ENCODE data around the gene DHX40.

The DHX40 gene

DNA sequence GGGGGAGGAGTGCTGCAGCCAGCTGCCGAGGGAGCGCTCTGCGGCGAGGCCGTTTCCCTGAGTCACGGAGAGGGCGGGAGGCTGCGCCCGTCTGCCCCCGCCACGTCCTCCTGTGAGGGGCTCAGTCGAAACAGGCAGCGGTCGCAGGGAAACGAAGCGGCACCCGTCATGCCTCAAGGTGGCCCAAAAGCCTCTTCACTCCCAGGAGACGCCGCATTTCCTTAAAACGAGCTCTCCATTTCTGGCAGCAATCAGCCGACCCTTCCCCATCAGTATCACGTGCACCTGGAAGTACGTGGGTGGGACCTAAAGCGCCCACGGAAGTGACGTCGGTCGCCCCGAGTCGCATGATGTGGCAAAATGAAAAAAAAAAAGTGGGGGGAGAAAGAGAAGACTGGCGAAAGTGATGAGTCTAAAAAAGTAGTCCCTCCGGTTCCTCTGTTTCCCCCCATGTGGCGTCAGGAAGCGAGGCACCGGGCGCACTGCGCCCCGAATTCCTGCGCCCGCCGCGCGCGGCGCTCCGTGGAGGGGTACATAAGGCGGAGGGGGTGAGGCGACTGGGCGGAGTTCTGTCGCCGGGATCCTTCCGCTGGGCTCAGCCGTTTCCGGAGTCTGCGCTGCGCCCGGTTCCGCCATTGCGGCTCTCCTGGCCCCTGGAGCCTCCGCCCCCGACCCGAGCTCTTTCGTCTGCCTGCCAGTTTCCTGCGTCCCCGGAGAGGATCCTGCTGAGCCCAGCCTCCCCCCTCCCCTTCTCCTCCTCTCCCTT, 54.1 kb downstream of the DHX40 start, which contains the start of gene CLTC:
Gene CLTC (plus strand): TSS at position 598 of the 766 bp plus-strand sequence. CDS start 237 bp downstream, outside the sequence.
- H3K4me3 ChIP-seq (replicated peaks in 1 of 2; ENCODE audit: low read depth in 2 of 2, low read length in 2 of 2), result peak within 1 kb of the TSS; percentile 97 to 98
- TF ChIP-seq, protein P1, sequence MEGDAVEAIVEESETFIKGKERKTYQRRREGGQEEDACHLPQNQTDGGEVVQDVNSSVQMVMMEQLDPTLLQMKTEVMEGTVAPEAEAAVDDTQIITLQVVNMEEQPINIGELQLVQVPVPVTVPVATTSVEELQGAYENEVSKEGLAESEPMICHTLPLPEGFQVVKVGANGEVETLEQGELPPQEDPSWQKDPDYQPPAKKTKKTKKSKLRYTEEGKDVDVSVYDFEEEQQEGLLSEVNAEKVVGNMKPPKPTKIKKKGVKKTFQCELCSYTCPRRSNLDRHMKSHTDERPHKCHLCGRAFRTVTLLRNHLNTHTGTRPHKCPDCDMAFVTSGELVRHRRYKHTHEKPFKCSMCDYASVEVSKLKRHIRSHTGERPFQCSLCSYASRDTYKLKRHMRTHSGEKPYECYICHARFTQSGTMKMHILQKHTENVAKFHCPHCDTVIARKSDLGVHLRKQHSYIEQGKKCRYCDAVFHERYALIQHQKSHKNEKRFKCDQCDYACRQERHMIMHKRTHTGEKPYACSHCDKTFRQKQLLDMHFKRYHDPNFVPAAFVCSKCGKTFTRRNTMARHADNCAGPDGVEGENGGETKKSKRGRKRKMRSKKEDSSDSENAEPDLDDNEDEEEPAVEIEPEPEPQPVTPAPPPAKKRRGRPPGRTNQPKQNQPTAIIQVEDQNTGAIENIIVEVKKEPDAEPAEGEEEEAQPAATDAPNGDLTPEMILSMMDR (IDR thresholded peaks at IDR 0.05; ENCODE audit: low read depth, low read length), result no peak

DNA sequence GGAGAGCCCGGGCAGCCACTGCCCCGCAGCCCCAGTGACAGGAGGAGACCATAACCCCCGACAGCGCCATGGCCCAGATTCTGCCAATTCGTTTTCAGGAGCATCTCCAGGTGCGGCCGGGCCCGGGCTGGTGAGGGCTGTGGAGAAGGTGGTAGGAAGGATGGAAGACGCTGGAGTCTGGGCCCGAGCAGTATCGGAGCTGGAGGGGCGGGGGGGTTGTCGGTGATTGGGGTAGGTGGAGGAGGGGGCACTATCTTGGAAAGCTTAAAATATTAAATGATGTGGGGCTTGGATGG, 54.6 kb downstream of the DHX40 start:
- no peak for DNase-seq (ENCODE audit: low read depth in 2 of 2)
- peak overlapping the region; percentile 97 to 98 for H3K4me3 ChIP-seq (replicated peaks in 1 of 2; ENCODE audit: low read depth in 2 of 2, low read length in 2 of 2)
- TF ChIP-seq, protein P1 (IDR thresholded peaks at IDR 0.05; ENCODE audit: low read depth, low read length), result no peak

More for the DNA sequence above, 54.1 kb downstream of the DHX40 start, which contains the start of gene CLTC:
- DNase-seq (ENCODE audit: low read depth in 2 of 2), result peak; percentile 99

DNA sequence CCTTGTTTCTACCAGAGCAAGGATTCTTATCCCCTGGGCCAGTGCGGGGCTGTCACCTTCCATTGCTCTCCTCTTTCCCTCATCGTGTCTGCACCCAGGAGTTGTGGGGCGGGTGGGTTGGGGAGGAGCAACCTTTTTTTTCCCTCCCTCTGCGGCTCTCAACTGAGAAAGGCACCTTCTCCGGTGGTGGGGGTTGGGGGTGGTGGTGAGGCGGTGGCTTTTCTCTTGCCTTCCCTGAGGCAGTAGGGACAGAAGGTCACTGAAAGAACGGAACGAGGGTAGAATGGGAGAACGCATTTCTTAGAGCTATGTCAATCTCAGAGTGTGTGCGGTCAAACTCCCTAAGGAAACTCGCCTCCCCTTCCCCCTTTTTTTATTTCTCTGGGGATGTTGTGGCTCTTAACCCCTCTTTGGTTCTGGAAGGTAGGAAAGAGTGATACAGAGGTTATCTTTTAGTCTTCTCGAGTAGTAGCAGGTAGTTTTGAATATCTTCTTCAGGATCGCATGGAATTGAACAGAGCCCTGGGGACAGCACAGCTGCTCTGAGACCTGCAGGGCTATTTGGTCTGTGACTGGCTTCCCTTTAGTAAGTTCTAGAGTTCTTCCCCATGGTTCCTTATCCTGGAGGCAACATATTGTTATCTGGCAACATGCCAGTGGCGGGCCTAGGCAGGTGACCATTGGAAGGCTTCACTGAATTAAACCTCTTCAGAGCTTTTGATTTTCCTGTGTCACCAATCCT, 55.3 kb downstream of the DHX40 start:
- TF ChIP-seq, protein P1 (IDR thresholded peaks at IDR 0.05; ENCODE audit: low read depth, low read length), result no peak
- peak; percentile 35 to 43 for DNase-seq (ENCODE audit: low read depth in 2 of 2)
- peak overlapping the region; percentile 97 to 98 for H3K4me3 ChIP-seq (replicated peaks in 1 of 2; ENCODE audit: low read depth in 2 of 2, low read length in 2 of 2)

DNA sequence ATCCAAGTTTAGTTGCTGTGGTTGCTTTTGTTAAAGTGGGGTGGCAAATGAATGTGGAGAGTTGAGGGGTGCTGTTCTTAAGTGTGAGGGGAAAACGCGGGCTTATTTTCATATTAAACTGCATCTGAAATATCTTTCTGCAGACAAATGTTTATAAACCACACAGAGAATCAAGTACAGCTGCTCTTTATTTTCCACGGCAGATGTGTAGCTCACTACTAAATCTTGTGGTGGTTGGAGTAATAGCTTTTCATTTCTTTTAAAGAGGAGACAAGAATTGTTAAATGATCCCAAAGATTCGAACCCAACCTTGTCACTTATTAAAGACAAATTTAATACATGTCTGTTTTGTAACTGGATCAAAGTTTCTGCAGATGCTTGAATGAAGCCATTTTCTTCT, 56.4 kb downstream of the DHX40 start:
- DNase-seq (ENCODE audit: low read depth in 2 of 2), result no peak
- peak overlapping the region; percentile 97 to 98 for H3K4me3 ChIP-seq (replicated peaks in 1 of 2; ENCODE audit: low read depth in 2 of 2, low read length in 2 of 2)
- TF ChIP-seq, protein P1 (IDR thresholded peaks at IDR 0.05; ENCODE audit: low read depth, low read length), result no peak

DNA sequence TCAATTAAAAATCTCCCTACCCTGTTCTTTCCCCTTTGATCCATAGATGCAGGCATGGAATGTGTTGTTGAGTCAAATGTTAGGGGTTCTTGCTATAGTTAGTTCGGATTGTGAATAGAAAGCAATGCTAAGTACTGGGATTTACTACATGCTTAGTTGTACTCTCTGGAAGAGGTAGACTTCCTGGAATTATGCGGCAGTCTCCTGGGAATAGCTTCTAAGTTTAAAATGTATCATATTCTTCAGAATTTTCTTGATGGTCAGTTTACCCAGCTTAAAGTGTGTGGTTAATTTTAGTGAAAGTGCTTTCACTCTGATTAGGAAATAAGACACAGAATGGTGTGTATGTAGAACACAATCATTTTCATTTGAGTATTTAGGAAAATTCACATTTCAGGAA, 57.7 kb downstream of the DHX40 start:
- H3K4me3 ChIP-seq (replicated peaks in 1 of 2; ENCODE audit: low read depth in 2 of 2, low read length in 2 of 2), result peak overlapping the region in 1 of 2 donors; percentile 4
- peak; percentile 29 to 53 for DNase-seq (ENCODE audit: low read depth in 2 of 2)
- TF ChIP-seq, protein P1 (IDR thresholded peaks at IDR 0.05; ENCODE audit: low read depth, low read length), result no peak

DNA sequence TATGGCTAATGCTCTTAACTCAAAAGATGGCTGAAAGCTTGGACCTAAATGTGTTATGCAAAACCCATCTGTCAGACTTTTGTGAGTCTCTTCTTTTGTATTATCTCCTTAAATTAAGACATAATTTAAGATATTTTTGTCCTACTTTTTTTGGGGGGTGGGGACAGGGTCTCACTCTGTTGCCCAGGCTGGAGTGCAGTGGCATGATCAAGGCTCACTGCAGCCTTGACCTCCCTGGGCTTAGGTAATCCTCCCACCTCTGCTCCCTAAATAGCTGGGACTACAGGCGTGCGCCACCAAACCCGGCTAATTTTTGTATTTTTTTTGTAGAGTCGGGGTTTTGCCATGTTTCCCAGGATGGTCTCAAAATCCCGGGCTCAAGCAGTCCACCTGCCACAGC, 61.3 kb downstream of the DHX40 start:
- TF ChIP-seq, protein P1 (IDR thresholded peaks at IDR 0.05; ENCODE audit: low read depth, low read length), result no peak
- no peak for DNase-seq (ENCODE audit: low read depth in 2 of 2)
- H3K4me3 ChIP-seq (replicated peaks in 1 of 2; ENCODE audit: low read depth in 2 of 2, low read length in 2 of 2), result no peak overlapping the region

Data from cardiac fibroblast (primary cell).